HG03108 (cell line): ENCODE data around the gene ZNF611.
"Not testable (repeated sequence)": the region's sequence is repeated elsewhere in the genome, so short reads cannot be mapped to it uniquely, and the experiment has no call there.

ENCODE experiments used
- ATAC-seq: cut with Tn5 transposase; IDR thresholded peaks from one replicate; pipeline ENCODE4 v1.9.1; 2021; ENCODE audit warnings: moderate library complexity; ENCODE audit not compliant: unreplicated experiment

Gene ZNF611

GRCh38 chr19:52687684-52688083, 47.2 kb downstream of the ZNF611 start:
- no peak for ATAC-seq

- no peak for ATAC-seq
Measured at GRCh38 chr19:52685811-52686210, 49.0 kb downstream of the ZNF611 start.

- not testable (repeated sequence) for ATAC-seq
Measured at GRCh38 chr19:52681216-52681615, 53.6 kb downstream of the ZNF611 start.

GRCh38 chr19:52679598-52679997, 55.2 kb downstream of the ZNF611 start:
- ATAC-seq: no peak

- ATAC-seq: not testable (repeated sequence)
Measured at GRCh38 chr19:52675239-52675638, 59.6 kb downstream of the ZNF611 start.

- no peak for ATAC-seq
Measured at GRCh38 chr19:52673014-52673413, 61.8 kb downstream of the ZNF611 start.

GRCh38 chr19:52670046-52670445, 64.8 kb downstream of the ZNF611 start:
- ATAC-seq: no peak

GRCh38 chr19:52669586-52669985, 65.3 kb downstream of the ZNF611 start:
- no peak for ATAC-seq

GRCh38 chr19:52667972-52668371, 66.9 kb downstream of the ZNF611 start:
- ATAC-seq: no peak

- ATAC-seq: no peak
Measured at GRCh38 chr19:52666506-52666905, 68.3 kb downstream of the ZNF611 start.

- no peak for ATAC-seq
Measured at GRCh38 chr19:52665529-52665928, 69.3 kb downstream of the ZNF611 start.

- ATAC-seq: no peak
Measured at GRCh38 chr19:52665027-52665426, 69.8 kb downstream of the ZNF611 start.

- no peak for ATAC-seq
Measured at GRCh38 chr19:52664461-52664860, 70.4 kb downstream of the ZNF611 start.

- ATAC-seq: no peak
Measured at GRCh38 chr19:52662631-52663030, 72.2 kb downstream of the ZNF611 start.

- no peak for ATAC-seq
Measured at GRCh38 chr19:52660981-52661380, 73.9 kb downstream of the ZNF611 start.

- ATAC-seq: no peak
Measured at GRCh38 chr19:52659013-52659412, 75.8 kb downstream of the ZNF611 start.

- no peak for ATAC-seq
Measured at GRCh38 chr19:52658595-52658994, 76.2 kb downstream of the ZNF611 start.

- no peak for ATAC-seq
Measured at GRCh38 chr19:52653161-52653560, 81.7 kb downstream of the ZNF611 start.
